IMR-90 (cell line): ENCODE results near the gene ATRX. TPM values are rescaled to one million over a fixed set of nuclear protein-coding genes. Genes with fewer than 3 reads are reported as not detected.

Experiments used
- ATAC-seq: fragments of 200-7000 bp; cut with Tn5 transposase; 2 replicates; pipeline ENCODE4 v1.9.1; 2020; ENCODE audit warnings: low read depth, mild to moderate bottlenecking, moderate library complexity
- BruUV-seq: library from RNA; stranded (reverse); fragments of 400-500 nt; replicated peaks from 2 replicates; lab custom pipeline; 2021; lab: Mats Ljungman, UMichigan
- CTCF ChIA-PET: fragments of 300-600 bp; formaldehyde crosslinking; extraction: SDS; loops from one replicate; lab custom pipeline; 2021; ENCODE audit warnings: antibody characterized with exemption; lab: Yijun Ruan, JAX
- POLR2A ChIA-PET: fragments of 300-600 bp; sonication (Branson Sonifier 250); formaldehyde crosslinking; loops from one replicate; lab custom pipeline; 2022; ENCODE audit warnings: antibody characterized with exemption; ENCODE audit not compliant: unreplicated experiment; lab: Charles Lee
- DNase-seq: peaks from one replicate; pipeline ENCODE4 v3.0.0; 2013
- H2AFZ ChIP-seq: replicated peaks from 2 replicates; pipeline ENCODE3; 2013; ENCODE audit warnings: low read length, mild to moderate bottlenecking; ENCODE audit not compliant: poor library complexity
- H2AK5ac ChIP-seq: 2 replicates; pipeline ENCODE4 v1.6.1; 2013; ENCODE audit warnings: low read depth, low read length, inconsistent platforms
- H2AK9ac ChIP-seq: replicated peaks from 2 replicates; pipeline ENCODE3; 2013; ENCODE audit warnings: mild to moderate bottlenecking, low read depth, low read length, moderate library complexity; ENCODE audit not compliant: poor library complexity
- H2BK120ac ChIP-seq: 2 replicates; pipeline ENCODE4 v1.6.1; 2013; ENCODE audit warnings: low read depth, low read length, inconsistent platforms
- H2BK15ac ChIP-seq: 3 replicates; pipeline ENCODE4 v1.6.1; 2013; ENCODE audit warnings: low read depth, low read length, inconsistent platforms
- H2BK20ac ChIP-seq: 2 replicates; pipeline ENCODE4 v1.6.1; 2013; ENCODE audit warnings: low read depth, mild to moderate bottlenecking, inconsistent platforms, low read length, moderate library complexity
- H2BK5ac ChIP-seq: 2 replicates; pipeline ENCODE4 v1.6.1; 2013; ENCODE audit warnings: mild to moderate bottlenecking, low read depth, low read length, inconsistent platforms; ENCODE audit not compliant: poor library complexity, severe bottlenecking
- H3K14ac ChIP-seq: replicated peaks from 2 replicates; pipeline ENCODE4 v1.6.1; 2013; ENCODE audit warnings: low read depth, low read length, inconsistent platforms
- H3K18ac ChIP-seq: 2 replicates; pipeline ENCODE4 v1.6.1; 2013; ENCODE audit warnings: low read depth, low read length, control low read depth
- H3K23ac ChIP-seq: 2 replicates; pipeline ENCODE4 v1.6.1; 2013; ENCODE audit warnings: low read depth, low read length, inconsistent platforms
- H3K27ac ChIP-seq: 2 replicates; pipeline ENCODE4 v1.5.1; 2013; ENCODE audit warnings: mild to moderate bottlenecking, control low read depth, low read length; ENCODE audit not compliant: insufficient read depth
- H3K27me3 ChIP-seq: 2 replicates; pipeline ENCODE4 v1.6.1; 2013; ENCODE audit warnings: low read length; ENCODE audit not compliant: control insufficient read depth, insufficient read depth
- H3K36me3 ChIP-seq: 2 replicates; pipeline ENCODE4 v1.6.1; 2013; ENCODE audit warnings: low read length, mixed read lengths; ENCODE audit not compliant: control insufficient read depth, insufficient read depth
- H3K4ac ChIP-seq: 2 replicates; pipeline ENCODE4 v1.6.1; 2013; ENCODE audit warnings: low read depth, low read length, inconsistent platforms
- H3K4me1 ChIP-seq: 2 replicates; pipeline ENCODE4 v1.6.1; 2013; ENCODE audit warnings: low read length, mixed read lengths; ENCODE audit not compliant: control insufficient read depth, insufficient read depth
- H3K4me2 ChIP-seq: 2 replicates; pipeline ENCODE4 v1.6.1; 2013; ENCODE audit warnings: low read depth, mild to moderate bottlenecking, control low read depth, low read length, moderate library complexity
- H3K4me3 ChIP-seq: 2 replicates; pipeline ENCODE4 v1.5.1; 2013; ENCODE audit warnings: low read depth, mild to moderate bottlenecking, control low read depth, low read length, moderate library complexity; ENCODE audit not compliant: insufficient read depth
- H3K56ac ChIP-seq: 2 replicates; pipeline ENCODE4 v1.6.1; 2013; ENCODE audit warnings: low read length, inconsistent platforms; ENCODE audit not compliant: insufficient read depth; ENCODE audit errors: extremely low read depth
- H3K79me1 ChIP-seq, 2 experiments: 2 replicates each; pipeline ENCODE4 v1.6.1; 2013; ENCODE audit warnings: low read length in 2 of 2, inconsistent platforms in 1 of 2, low read depth in 1 of 2
- H3K9ac ChIP-seq: 2 replicates; pipeline ENCODE4 v1.6.1; 2013; ENCODE audit warnings: low read depth, low read length, control low read depth
- H3K9me1 ChIP-seq: 2 replicates; pipeline ENCODE4 v1.6.1; 2013; ENCODE audit warnings: low read length, inconsistent platforms; ENCODE audit not compliant: insufficient read depth
- H3K9me3 ChIP-seq: 2 replicates; pipeline ENCODE4 v1.6.1; 2013; ENCODE audit warnings: low read length; ENCODE audit not compliant: control insufficient read depth, insufficient read depth
- H4K20me1 ChIP-seq: 2 replicates; pipeline ENCODE4 v1.6.1; 2013; ENCODE audit warnings: low read length, inconsistent platforms; ENCODE audit not compliant: insufficient read depth
- H4K5ac ChIP-seq: 2 replicates; pipeline ENCODE4 v1.6.1; 2013; ENCODE audit warnings: mild to moderate bottlenecking, low read depth, low read length, control low read depth
- H4K8ac ChIP-seq, 2 experiments: 2 replicates each; pipeline ENCODE4 v1.6.1; 2013; ENCODE audit warnings: low read depth in 2 of 2, low read length in 2 of 2, control low read depth in 1 of 2, inconsistent platforms in 1 of 2
- H4K91ac ChIP-seq: 2 replicates; pipeline ENCODE4 v1.6.1; 2013; ENCODE audit warnings: low read depth, low read length, inconsistent platforms; ENCODE audit not compliant: insufficient read depth
- BHLHE40 ChIP-seq: fragments of 150-350 bp; IDR thresholded peaks from 2 replicates; pipeline ENCODE4 v1.6.1; 2016; ENCODE audit warnings: mild to moderate bottlenecking, low read depth, low read length
- CEBPB ChIP-seq: IDR thresholded peaks from 2 replicates; pipeline ENCODE4 v1.6.1; 2012; ENCODE audit warnings: low read depth, low read length, improper control_type of control experiment
- CHD1 ChIP-seq: IDR thresholded peaks from 2 replicates; pipeline ENCODE4 v1.6.1; 2012; ENCODE audit warnings: low read depth, low read length, improper control_type of control experiment
- FOS ChIP-seq: fragments of 150-350 bp; IDR thresholded peaks from 2 replicates; pipeline ENCODE4 v1.6.1; 2016; ENCODE audit warnings: low read depth, low read length
- MAFK ChIP-seq: IDR thresholded peaks from 2 replicates; pipeline ENCODE4 v1.6.1; 2012; ENCODE audit warnings: low read depth, low read length, improper control_type of control experiment
- MAZ ChIP-seq: IDR thresholded peaks from 2 replicates; pipeline ENCODE4 v1.6.1; 2012; ENCODE audit warnings: low read depth, mild to moderate bottlenecking, low read length, improper control_type of control experiment, moderate library complexity, borderline replicate concordance
- MXI1 ChIP-seq: IDR thresholded peaks from 2 replicates; pipeline ENCODE4 v1.6.1; 2012; ENCODE audit warnings: low read depth, mild to moderate bottlenecking, low read length, moderate library complexity, borderline replicate concordance
- NFE2L2 ChIP-seq: fragments of 150-350 bp; IDR thresholded peaks from 2 replicates; pipeline ENCODE4 v1.6.1; 2016; ENCODE audit warnings: low read depth, mild to moderate bottlenecking, low read length
- POLR2A ChIP-seq: IDR thresholded peaks from 2 replicates; pipeline ENCODE4 v1.6.1; 2012; ENCODE audit warnings: mild to moderate bottlenecking, low read depth, low read length
- RAD21 ChIP-seq: IDR thresholded peaks from 2 replicates; pipeline ENCODE4 v1.6.1; 2012; ENCODE audit warnings: low read length, improper control_type of control experiment
- RCOR1 ChIP-seq: IDR thresholded peaks from 2 replicates; pipeline ENCODE4 v1.6.1; 2012; ENCODE audit warnings: mild to moderate bottlenecking, low read length, improper control_type of control experiment; ENCODE audit not compliant: insufficient replicate concordance
- RFX5 ChIP-seq: IDR thresholded peaks from 2 replicates; pipeline ENCODE4 v1.8.0; 2012; ENCODE audit warnings: low read depth, mild to moderate bottlenecking, low read length, moderate library complexity
- SMC3 ChIP-seq: fragments of 150-350 bp; IDR thresholded peaks from 2 replicates; pipeline ENCODE4 v1.6.1; 2016; ENCODE audit warnings: low read depth, mild to moderate bottlenecking, antibody characterized with exemption, low read length, moderate library complexity
- WGBS, 2 experiments: methylation state at CpG; one replicate each; pipeline versions ENCODE4 v1.1.5 to v1.1.7; 2013; ENCODE audit warnings: missing lambda C conversion rate in 2 of 2; ENCODE audit not compliant: insufficient read length in 1 of 2; ENCODE audit errors: extremely low coverage in 2 of 2; 5-methylcytosine and 5-hydroxymethylcytosine counted together
- dilution Hi-C: fragments of 300-500 bp; cut with HindIII; formaldehyde crosslinking; loops from one replicate; pipeline ENCODE4 v1.14.3; 2018; ENCODE audit warnings: low sequenced_read_pairs; ENCODE audit not compliant: unreplicated experiment
- in situ Hi-C: fragments of 300-500 bp; cut with MboI; formaldehyde crosslinking; loops from 3 replicates; pipeline ENCODE4 v1.14.3; 2019; ENCODE audit warnings: low sequenced_read_pairs, inconsistent platforms, mixed read lengths
- intact Hi-C: fragments of 100-400 bp; cut with micrococcal nuclease; formaldehyde crosslinking; loops from 2 replicates; pipeline ENCODE4 v1.10.0; 2022
- polyA plus RNA-seq, 3 experiments: library from polyadenylated mRNA; depleted of rRNA; stranded (reverse); fragments of >200 nt; gene quantifications; 2 replicates each; pipeline ENCODE4 v1.2.3, GENCODE V29; 2012; ENCODE audit warnings: low replicate concordance in 1 of 3
- total RNA-seq: library from RNA; depleted of rRNA; stranded (reverse); fragments of >200 nt; gene quantifications from 2 replicates; pipeline ENCODE4 v1.2.3, GENCODE V29; 2012
- TF ChIP-seq, protein P1 (sequence below): fragments of 150-350 bp; IDR thresholded peaks from 2 replicates; pipeline ENCODE4 v1.6.1; 2017; ENCODE audit warnings: mild to moderate bottlenecking, antibody characterized with exemption, low read length, low read depth
- TF ChIP-seq, protein P2 (sequence below): fragments of 150-350 bp; IDR thresholded peaks from 2 replicates; pipeline ENCODE4 v1.6.1; 2016; ENCODE audit warnings: low read depth, mild to moderate bottlenecking, low read length, moderate library complexity, borderline replicate concordance

Gene ATRX
- total and polyA plus RNA-seq, 2 of the 4 experiments (the other 2 are of a cell fraction), result 20.7 to 73.8 TPM

DNA sequence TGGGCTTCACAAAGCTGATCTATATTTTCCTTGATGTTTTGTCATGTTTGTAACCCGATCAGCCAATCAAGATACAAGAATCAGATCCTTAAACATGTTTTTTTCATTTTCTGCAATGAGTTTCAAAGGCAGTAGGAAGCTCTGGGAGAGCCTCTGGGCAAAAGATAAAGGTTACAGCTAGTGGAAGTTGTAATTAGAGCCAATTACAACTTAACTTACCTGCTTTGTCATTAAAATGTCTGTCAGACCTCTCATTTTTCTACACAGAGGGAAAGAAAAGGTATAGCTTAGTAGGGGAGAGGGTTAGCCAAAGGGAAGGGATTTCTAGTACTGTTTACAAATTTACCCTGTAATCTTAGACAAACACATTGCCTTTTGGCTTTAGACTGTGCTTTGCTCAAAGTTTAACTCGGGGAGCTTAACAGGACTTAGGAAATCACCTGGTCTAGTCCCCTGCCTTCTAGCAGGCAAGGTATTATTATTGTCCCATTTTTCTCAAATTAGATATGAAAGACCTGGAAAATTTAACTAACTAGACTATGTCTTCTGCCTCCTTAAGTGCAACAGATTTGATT lies 283.0 kb downstream of the ATRX start:
- in situ Hi-C loops (no loop called here), dilution Hi-C loops (no loop called here), intact Hi-C loops (loop anchor here (10.0 kb wide), 1 partner anchor 392 kb away; the partner anchor contains the start of genes COX7B and MAGT1)
- Histone ChIP-seq H2BK5ac (no peak overlapping the region), H3K4ac (no peak overlapping the region), H2AFZ (no peak overlapping the region), H3K9me1 (no peaks in the 10 kb centered on the region), H2BK20ac (no peak overlapping the region), H3K4me3 (no peak overlapping the region), H3K9me3 (no peaks in the 10 kb centered on the region), H2BK120ac (no peak overlapping the region), H2AK9ac (no peak overlapping the region), H4K20me1 (no peaks in the 10 kb centered on the region), H3K56ac (no peak overlapping the region), H4K5ac (no peak overlapping the region), H3K18ac (no peak overlapping the region), H3K27ac (no peak overlapping the region), H3K9ac (no peak overlapping the region), H2AK5ac (no peak overlapping the region), H3K14ac (no peak overlapping the region), H3K79me1 (no peaks in the 10 kb centered on the region), H3K27me3 (no peaks in the 10 kb centered on the region), H4K8ac (no peak overlapping the region), H3K4me1 (no peaks in the 10 kb centered on the region), H2BK15ac (no peak overlapping the region), H3K36me3 (no peaks in the 10 kb centered on the region), H3K23ac (no peak overlapping the region), H3K4me2 (no peak overlapping the region), H4K91ac (no peak overlapping the region)
- TF ChIP-seq BHLHE40, result no peak
- TF ChIP-seq MAZ, result no peak
- no peak for TF ChIP-seq POLR2A
- no peak for TF ChIP-seq RFX5
- TF ChIP-seq, protein P1, sequence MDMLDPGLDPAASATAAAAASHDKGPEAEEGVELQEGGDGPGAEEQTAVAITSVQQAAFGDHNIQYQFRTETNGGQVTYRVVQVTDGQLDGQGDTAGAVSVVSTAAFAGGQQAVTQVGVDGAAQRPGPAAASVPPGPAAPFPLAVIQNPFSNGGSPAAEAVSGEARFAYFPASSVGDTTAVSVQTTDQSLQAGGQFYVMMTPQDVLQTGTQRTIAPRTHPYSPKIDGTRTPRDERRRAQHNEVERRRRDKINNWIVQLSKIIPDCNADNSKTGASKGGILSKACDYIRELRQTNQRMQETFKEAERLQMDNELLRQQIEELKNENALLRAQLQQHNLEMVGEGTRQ, result no peak
- TF ChIP-seq RAD21, result no peak
- TF ChIP-seq, protein P2, sequence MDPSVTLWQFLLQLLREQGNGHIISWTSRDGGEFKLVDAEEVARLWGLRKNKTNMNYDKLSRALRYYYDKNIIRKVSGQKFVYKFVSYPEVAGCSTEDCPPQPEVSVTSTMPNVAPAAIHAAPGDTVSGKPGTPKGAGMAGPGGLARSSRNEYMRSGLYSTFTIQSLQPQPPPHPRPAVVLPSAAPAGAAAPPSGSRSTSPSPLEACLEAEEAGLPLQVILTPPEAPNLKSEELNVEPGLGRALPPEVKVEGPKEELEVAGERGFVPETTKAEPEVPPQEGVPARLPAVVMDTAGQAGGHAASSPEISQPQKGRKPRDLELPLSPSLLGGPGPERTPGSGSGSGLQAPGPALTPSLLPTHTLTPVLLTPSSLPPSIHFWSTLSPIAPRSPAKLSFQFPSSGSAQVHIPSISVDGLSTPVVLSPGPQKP, result no peak
- TF ChIP-seq CHD1, result no peak
- TF ChIP-seq MAFK, result no peak
- TF ChIP-seq CEBPB, result no peak
- no peak for TF ChIP-seq SMC3
- TF ChIP-seq NFE2L2, result no peak
- no peak for TF ChIP-seq MXI1
- no peak for TF ChIP-seq RCOR1
- TF ChIP-seq FOS, result no peak
- POLR2A ChIA-PET, result no interaction called here
- CTCF ChIA-PET, result no interaction called here
- BruUV-seq, result no TSS peak
- ATAC-seq (no peak), DNase-seq (no peak)
- WGBS, 2 experiments, result no CpG with 5 or more reads among the region's 2 CpGs
